AML-193 (cell line): Measurements from ENCODE around the gene SYNJ2.

Experiments used
- DNase-seq, 2 experiments: peaks; one replicate each; lab custom pipeline; 2025; lab: John Stamatoyannopoulos, UW

SYNJ2 gene

DNA sequence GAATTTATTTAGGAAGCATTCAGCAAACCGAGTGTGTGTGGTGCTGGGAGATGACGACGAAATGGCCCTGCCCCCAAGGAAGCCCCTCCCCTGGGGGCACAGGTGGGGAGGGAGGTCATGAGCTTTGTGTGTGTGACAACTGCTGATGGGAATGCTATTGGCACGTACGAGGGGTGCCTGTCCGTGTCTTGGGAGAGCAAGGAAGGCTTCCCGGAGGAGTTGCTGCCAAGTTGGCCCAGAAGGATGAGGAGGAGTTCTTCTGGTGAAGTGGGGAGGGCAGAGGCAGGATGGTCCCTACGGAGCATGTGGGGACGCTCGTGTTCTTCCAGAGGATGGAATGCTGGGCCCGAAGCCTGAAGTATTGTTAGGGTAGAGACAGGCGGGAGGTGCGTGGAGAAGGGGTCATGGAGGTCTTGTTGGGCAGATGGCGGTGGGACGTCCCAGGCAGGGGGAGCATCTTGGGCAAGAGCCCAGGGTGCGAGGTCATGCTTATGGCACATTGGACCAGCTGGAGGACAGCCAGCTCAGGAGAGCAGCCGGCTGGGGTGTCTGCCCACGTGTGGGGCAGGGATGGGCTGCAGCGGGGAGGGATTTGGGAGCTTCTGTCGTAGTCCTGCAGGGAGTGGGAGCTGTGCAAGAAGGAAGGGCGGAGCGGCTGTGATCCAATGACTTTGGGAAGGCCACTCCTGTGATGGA, 46.1 kb downstream of the SYNJ2 start:
- DNase-seq: no peak

- no peak for DNase-seq
Measured at GRCh38 chr6:158028421-158028820, 46.8 kb downstream of the SYNJ2 start.

- DNase-seq: no peak
Measured at GRCh38 chr6:158028876-158029275, 47.2 kb downstream of the SYNJ2 start.

DNA sequence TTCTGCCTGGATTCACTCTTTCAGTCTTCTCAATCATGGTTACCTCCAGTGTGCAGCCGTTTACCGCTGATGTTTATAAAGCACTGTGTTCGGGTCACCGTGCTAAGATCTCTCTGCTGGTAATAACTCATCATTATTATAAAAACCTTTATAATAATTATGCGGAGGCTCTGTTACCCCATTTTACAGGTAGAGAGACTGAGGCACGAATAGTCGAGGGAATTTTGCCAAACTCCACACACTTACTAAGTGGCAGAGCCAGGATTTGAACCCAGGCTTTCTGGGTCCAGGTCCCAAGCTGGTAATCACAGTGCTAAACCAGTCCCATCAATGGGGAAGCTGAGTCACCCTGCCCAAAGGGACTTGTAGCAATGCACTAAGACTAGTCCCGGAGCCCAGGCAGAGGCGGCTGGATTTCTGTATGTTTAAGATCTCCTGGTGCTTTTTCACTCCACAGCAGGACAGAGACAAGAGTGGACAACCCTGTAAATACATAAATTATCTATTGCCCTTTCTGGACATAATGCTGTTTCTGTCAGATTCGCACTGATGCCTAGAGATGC, 48.1 kb downstream of the SYNJ2 start:
- no peak for DNase-seq

- no peak for DNase-seq
Measured at GRCh38 chr6:158030380-158031300, 49.0 kb downstream of the SYNJ2 start.

DNA sequence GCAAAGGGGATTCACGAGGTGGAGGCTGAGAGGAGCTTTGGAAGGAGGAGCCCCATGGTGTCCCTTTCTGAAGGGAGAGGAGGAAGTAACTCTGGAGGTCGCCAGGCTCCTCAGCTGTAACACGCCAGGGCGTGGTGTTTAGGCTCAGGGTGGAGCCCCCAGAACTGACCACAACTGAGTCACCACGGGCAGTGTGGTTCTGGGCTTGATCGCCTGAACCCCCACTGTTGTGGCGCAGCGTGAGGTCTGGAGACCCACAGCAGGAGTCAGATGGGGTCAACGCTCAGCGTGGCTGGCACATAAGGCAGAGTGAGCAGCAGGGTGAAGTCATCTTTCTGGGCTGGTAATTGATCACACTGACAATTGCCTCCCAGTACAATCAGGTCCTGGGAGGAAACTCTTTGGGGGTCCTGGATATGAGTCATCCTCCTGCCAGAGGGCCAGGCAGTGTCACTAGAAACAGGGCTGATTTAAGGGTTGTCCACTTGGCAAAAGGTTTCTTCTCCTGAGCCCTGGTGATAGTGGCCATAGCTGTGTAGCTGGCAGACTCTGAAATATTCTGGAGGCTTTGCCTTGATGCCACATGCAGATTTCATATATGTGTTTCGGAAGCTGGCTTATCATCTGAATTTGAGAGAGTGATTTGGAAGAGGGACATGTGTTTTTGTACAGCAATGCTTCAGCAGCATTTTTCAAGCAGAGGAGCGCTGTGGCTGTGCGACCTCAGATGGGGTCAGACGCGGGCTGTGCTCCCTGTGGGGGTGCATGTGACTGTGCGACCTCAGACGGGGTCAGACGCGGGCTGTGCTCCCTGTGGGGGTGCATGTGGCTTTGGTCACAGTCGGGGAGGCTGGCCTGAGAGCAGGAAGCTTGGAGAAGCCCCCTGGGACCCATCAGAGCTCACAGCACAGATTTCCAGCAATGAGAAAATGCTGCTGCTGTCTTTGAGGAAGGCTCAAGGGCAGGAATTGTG, 50.0 kb downstream of the SYNJ2 start:
- no peak for DNase-seq

- DNase-seq: no peak
Measured at GRCh38 chr6:158032354-158032733, 50.7 kb downstream of the SYNJ2 start.

GRCh38 chr6:158033077-158033750, 51.6 kb downstream of the SYNJ2 start:
- DNase-seq: no peak

DNA sequence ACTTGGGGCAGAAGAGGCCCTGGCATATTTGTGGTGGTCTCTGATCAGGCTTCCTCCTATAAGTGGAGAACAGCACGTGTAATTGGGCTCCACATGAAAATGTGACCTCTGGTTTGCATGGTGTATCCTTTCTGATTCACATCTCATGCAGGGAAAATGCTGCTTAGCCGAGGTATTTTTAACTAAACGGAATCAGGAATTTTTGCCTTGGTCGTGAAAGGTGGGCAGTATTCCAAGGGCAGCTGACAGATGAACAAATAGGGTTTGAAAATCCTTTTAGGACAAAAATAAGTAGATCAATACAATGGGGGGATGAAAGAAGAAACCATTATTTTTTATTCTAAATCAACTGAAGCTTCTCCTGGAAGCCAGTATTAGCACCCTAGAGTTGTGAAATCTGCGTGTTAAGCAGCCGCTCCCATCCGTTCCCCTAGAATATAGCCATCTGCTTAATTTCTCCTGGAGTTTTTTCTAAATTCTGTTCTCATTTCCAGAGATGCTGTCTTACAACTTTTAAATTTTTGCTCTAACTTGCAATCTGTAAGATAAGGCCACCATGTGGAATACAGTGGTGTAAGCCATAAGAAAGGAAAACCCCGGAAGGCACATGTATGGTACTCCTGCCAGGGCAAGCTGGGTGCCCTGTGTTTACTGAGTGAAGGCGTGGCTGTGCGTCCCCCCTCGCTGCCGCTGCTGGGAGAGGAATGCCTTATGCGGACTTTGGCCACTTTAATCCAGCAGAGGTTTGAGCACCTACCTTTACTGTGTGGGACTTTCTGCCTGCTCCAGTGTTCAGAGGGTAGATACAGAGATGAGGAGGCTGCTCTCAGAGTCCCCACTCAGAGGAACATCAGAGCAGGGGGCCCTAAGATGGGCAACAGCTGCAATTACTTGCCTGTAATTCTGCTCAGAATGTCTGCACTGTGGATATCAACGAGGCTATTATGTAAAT, 52.4 kb downstream of the SYNJ2 start:
- DNase-seq: no peak

DNA sequence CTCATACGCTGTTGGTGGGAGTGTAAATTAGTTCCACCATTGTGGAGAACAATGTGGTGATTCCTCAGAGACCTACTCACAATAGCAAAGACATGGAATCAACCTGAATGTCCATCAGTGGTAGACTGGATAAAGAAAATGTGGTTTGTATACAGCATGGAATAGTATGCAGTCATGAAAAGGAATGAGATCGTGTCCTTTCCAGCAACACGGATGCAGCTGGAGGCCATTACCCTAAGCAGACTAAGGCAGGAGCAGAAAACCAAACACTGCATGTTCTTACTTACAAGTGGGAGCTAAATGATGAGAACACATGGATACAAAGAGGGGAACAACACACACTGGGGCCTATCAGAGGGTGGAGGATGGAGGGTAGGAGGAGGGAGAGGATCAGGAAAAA, 54.6 kb downstream of the SYNJ2 start:
- DNase-seq: no peak

DNA sequence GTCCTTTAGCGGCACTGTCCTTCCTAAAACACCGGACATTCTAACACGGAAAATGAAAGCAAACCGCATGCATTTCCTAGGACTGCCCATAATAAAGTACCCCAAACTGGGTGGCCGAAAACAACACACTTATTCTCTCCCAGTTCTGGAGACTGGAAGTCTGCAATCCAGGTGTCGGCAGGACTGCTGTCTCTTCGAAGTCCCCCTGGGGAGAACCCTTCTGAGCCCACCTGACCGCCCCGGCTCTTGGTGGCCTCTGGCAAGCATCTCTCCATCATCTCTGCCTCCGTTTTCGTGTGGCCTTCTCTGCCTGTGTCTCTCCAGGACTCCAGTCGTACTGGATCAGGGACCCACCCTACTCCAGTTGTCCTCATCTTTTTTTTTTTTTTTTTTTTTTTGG, 55.4 kb downstream of the SYNJ2 start:
- no peak for DNase-seq

DNA sequence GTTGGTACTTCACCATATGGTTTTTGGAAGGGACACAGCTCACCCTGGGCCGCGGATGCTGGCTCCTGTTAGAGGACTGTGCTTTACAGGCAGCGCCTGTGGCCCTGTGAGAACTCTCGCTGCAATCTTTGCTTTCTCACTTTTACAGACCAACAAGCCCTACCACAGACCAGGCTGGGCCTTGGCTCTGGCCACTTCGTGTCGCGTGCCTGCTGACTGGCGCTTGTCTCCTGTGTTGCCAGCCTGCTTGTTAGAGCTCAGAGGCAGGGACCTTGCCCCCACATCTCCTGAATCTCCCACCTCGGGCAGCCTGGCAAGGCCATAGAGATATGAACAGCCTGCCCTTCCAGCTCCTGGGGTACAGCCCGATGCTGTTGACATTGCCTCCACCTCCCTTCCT, 56.1 kb downstream of the SYNJ2 start:
- no peak for DNase-seq

DNA sequence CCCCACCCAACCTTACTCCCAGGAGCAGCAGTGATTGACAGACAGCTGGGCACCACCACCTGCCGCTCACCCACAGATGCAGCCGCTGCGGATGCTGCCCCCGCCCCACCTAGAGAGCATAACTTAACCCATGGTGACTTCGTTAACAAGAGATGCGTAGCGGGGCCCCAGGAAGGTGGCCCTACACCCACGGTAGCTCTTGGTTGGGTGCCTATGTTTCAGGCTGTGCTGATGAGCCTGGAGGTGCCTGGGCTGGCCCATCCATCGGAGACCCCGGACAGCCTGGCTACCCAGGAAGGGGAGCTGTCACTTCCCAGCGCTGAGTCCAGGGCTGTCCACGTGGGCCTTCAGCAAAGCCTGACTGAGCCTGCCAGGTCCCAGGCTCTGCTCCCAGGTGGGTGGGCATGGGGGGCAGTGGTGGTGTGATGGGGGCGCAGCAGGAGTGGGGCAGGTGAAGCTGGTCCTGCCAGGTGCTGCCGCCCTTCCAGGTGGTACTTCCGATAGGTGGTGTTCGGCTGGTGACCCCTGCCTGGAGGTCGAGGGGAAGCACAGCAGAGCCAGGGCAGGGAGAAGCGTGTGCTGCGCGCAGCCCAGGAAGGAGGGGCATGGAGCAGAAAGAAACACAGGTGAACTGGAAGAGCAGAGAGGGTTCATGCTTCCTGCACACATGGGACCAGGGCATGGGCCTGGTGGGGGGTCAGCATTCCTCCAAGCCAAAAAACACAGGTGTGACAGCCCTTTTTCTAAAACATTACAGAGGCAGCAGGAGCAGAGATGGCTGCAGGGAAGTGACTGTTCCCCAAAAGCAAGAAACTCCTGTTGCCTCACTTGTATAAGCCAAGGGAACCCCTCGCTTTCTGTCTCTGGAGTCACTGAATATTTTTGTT, 56.9 kb downstream of the SYNJ2 start:
- no peak for DNase-seq

DNA sequence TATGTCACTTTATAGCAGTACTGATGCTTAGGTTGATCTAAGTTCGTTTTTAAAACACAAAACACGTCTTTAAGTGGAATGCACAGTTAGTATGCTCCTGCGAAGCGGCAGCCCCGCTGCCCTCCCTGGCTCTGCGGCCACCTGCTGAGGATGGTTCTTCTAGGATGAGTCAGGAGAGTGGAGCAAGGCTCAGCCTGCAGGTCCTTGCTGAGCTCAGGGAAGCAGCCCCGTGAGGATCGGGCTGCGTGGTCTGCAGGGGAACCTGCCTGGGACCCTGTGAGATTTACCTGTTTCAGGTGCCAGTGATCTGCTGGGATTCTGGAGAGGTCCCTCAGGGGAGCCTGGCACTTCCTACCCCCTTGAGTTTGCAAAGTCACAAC, 57.5 kb downstream of the SYNJ2 start:
- no peak for DNase-seq

- no peak for DNase-seq
Measured at GRCh38 chr6:158039571-158040050, 57.9 kb downstream of the SYNJ2 start.

DNA sequence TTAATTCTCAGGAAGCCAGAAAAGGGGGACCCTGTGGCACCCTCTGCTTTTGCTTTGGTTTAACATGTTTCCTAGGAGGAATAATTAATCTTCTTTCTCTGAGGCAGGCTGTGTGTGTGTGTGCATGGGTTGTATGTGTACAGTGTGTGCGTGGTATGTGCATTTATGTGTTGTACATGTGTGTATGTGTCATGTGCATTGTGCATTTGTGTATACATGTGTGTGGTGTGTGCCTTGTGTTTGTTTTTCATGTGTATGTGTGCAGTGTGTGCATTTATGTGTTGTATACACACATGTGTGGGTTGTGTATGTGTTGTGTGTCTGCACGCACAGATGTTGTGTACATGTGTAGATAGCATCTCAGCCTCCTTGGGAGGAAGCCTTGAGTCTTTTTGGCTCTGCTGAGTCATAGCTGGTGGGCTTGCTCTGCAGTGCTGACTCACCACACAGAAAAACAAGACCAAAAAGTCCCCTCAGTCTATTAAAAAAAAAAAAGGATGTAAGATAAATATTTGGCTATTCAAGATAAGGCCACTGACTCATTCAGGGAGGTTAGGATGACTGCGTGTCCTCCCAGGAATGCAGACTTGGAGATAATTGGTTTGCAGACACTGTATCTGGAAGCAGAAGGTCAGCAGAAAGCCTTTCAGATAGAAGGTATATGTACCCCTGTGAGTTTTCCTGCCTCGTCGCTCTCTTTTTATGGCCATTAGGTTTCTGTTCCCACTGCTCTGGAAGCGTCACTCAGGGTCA, 58.6 kb downstream of the SYNJ2 start:
- no peak for DNase-seq

DNA sequence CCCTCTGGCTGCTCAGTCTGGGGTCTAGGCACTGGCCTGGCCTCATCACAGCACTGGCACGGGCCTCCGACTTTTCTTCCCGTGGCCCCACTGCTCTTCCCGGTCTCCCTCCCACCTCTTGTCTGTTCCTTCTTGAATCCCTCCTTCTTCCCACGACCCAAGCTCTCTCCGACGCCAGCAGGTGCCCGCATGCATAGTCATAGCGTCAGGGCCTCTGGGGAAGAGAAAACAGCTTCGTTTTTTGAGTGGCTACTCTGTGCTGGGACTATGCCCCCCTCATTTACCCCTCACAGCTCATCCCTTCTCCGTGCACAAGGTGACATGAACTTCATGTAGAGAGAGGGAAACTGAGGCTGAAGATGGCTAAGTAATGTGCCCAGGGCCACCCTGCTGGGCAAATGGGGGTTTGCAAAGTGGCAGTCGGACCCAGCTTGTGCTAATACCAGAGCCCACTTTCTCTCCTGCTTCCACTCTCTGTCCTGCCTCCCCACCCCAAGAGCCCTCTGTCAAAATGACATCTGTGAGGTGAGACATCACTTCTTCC, 59.2 kb downstream of the SYNJ2 start:
- no peak for DNase-seq

DNA sequence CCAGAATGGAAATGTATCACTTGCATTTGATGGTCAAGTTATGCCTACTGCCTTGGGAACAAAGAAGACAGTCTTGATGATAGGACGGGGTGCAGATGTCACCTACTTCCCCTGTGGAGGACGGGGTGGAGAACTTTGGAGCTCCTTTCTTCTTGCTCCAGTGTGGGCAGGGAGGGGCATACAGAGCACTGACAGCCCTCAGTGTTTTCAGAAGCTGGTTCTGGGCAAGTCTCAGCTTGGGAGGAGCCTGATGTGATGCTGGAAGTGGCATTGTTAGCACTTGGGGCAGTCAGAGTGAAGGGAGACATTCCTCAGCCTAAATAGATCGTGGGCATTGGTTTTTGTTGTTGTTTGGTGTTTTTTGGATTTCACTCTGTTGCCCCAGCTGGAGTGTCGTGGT, 59.7 kb downstream of the SYNJ2 start:
- DNase-seq: no peak
